ENCODE measurements around the gene SH3BP4.

SH3BP4 gene

DNA sequence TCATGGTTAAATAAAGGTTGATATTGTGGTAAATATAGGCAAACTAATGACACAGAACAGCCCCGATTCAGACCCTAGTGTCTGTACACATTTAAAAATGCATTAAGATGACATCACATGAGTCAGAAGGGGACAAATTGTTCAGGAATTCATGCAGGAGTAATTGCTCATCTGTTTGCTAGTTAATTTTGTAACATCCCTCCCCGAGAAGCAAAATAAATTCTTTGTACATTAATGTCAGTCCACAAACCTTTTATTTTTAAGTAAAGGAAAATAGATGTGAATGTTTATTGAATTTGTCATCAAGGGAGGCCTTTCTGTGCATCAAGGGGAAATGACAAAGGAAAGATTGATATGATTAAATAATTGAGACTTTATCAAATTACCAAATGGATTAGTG is 69.9 kb downstream of the SH3BP4 start:
- peaks cover 12% of the 10 kb centered on the region; the same call in 1 of the 2 replicates for H3K4me1 ChIP-seq (ENCODE audit: insufficient read depth, low read length)
- H3K27ac ChIP-seq (ENCODE audit: low read length): no peak overlapping the region
- no peak overlapping the region for H3K9ac ChIP-seq (ENCODE audit: low read depth, low read length)
- no peaks in the 10 kb centered on the region for H3K9me3 ChIP-seq (ENCODE audit: insufficient read depth, low read depth, low read length)
- H3K36me3 ChIP-seq (ENCODE audit: insufficient read depth, low read depth, low read length): no peaks in the 10 kb centered on the region
- H3K27me3 ChIP-seq (ENCODE audit: insufficient read depth, low read length): no peaks in the 10 kb centered on the region
- no peak overlapping the region for H3K4me3 ChIP-seq (ENCODE audit: low read length)

DNA sequence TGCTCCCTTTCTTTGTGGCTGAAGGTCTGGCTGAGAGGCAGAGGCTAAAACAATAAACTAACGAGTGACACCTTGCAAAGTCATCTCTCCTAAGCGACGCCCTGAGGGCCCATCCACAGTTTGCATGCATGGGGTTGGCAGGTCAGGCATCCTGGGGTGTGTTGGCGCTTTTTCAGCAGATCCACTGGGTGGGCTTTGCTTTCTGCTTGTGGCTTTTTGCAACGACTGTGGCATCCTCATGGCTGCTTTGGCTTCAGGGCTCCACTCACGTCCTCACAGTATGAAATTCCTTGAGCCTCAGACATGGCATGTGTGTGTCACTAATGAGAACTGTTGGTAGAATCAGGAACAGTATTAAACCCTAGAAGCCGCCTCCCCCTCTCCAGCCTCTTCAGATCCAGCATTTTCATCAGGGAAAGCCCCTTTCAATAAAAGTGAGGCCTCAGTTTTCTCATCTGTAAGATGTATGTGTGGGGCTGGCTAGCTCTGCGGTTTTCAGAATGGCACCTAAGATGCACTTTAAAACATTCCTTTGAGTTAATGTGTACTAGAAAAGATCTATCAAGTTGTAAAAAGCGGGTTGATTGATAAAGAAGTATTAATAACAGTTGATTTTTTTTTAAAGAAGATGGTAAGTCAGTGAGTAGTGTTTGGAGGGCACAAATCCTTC is 72.5 kb downstream of the SH3BP4 start:
- H3K36me3 ChIP-seq (ENCODE audit: insufficient read depth, low read depth, low read length): no peaks in the 10 kb centered on the region
- no peak overlapping the region for H3K27ac ChIP-seq (ENCODE audit: low read length)
- no peak overlapping the region for H3K4me3 ChIP-seq (ENCODE audit: low read length)
- H3K4me1 ChIP-seq (ENCODE audit: insufficient read depth, low read length): peaks cover 12% of the 10 kb centered on the region; the same call in 1 of the 2 replicates
- no peak overlapping the region for H3K9ac ChIP-seq (ENCODE audit: low read depth, low read length)
- no peaks in the 10 kb centered on the region for H3K9me3 ChIP-seq (ENCODE audit: insufficient read depth, low read depth, low read length)
- H3K27me3 ChIP-seq (ENCODE audit: insufficient read depth, low read length): no peaks in the 10 kb centered on the region

DNA sequence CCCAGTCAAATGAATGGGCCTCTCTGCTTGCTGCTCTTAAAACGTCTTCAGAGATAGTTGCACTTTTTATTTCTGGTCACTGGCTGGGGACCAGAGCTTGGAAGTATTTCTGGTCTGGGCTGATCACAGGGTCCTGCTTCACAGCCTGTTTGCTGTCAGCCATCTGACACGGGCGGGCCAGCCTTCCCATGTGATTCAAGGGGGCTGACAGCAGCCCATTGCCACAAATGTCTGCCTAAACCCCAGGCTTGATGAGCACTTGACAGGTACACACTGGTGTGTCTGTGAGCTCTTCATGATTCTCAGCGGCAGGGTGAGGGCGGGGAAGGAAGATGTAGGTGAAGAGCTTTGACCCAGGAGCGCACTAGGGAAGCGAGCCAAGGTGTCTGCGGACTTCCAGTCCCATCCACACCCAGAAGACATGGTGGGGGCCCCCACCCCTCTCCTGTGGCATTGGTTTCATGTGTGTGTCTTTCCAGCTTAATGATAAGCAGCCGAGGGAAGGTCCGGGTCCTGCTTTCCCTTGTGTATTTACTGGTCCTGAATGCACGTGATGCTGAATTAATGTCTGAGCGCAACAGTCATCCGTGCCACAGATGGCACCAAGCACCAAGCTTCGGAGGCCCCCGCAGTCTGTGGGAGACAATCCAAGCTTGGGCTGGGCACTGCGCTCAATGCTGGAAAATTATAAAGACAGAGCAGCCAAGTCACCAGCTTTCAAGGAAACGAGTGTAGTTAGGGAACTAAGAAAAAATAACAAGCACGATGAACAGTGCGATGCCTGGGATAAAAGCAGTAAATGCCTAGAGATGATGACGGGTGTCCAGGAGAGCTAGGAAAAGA is 73.3 kb downstream of the SH3BP4 start:
- peaks cover 12% of the 10 kb centered on the region; the same call in 1 of the 2 replicates for H3K4me1 ChIP-seq (ENCODE audit: insufficient read depth, low read length)
- H3K27me3 ChIP-seq (ENCODE audit: insufficient read depth, low read length): no peaks in the 10 kb centered on the region
- no peaks in the 10 kb centered on the region for H3K9me3 ChIP-seq (ENCODE audit: insufficient read depth, low read depth, low read length)
- H3K36me3 ChIP-seq (ENCODE audit: insufficient read depth, low read depth, low read length): no peaks in the 10 kb centered on the region
- no peak overlapping the region for H3K4me3 ChIP-seq (ENCODE audit: low read length)
- no peak overlapping the region for H3K27ac ChIP-seq (ENCODE audit: low read length)
- H3K9ac ChIP-seq (ENCODE audit: low read depth, low read length): no peak overlapping the region

DNA sequence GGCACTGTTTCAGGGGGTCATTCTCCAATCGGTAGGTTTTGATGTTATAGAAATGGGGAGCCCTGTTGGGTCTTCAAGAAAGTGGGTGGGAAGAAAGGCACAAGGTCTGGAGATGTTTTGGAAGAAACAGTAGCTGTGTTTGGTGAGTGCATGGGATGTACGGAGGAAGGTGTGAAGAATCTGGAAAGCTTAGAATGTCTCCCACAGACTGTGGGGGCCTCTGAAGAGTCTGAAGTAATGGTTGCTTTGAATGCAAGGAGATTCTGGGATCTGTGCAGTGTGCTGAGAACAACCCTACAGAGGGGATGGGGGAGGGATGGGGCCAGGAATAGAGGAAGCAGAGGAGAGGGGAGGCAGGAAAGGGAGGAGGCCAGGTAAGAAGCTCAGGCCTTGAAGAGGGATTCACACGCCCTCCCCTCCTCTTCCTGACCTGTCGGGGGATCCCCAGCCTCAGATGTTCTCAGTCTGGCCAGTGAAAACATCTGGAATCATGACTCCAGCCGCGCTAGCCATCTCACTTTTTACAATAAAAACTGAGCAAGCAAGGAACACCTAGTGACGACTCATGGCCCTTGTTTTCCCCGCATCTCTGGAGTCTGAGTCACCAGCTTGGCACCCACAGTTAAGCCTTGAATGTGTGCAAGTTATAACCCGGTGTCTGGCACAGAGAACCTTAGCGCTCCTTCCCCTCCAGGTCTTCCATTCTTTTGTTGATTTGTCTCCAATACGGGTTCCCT is 74.2 kb downstream of the SH3BP4 start:
- no peak overlapping the region for H3K4me3 ChIP-seq (ENCODE audit: low read length)
- no peaks in the 10 kb centered on the region for H3K27me3 ChIP-seq (ENCODE audit: insufficient read depth, low read length)
- no peak overlapping the region for H3K27ac ChIP-seq (ENCODE audit: low read length)
- no peak overlapping the region for H3K9ac ChIP-seq (ENCODE audit: low read depth, low read length)
- H3K9me3 ChIP-seq (ENCODE audit: insufficient read depth, low read depth, low read length): no peaks in the 10 kb centered on the region
- no peaks in the 10 kb centered on the region for H3K36me3 ChIP-seq (ENCODE audit: insufficient read depth, low read depth, low read length)
- H3K4me1 ChIP-seq (ENCODE audit: insufficient read depth, low read length): peaks cover 12% of the 10 kb centered on the region; the same call in 1 of the 2 replicates

DNA sequence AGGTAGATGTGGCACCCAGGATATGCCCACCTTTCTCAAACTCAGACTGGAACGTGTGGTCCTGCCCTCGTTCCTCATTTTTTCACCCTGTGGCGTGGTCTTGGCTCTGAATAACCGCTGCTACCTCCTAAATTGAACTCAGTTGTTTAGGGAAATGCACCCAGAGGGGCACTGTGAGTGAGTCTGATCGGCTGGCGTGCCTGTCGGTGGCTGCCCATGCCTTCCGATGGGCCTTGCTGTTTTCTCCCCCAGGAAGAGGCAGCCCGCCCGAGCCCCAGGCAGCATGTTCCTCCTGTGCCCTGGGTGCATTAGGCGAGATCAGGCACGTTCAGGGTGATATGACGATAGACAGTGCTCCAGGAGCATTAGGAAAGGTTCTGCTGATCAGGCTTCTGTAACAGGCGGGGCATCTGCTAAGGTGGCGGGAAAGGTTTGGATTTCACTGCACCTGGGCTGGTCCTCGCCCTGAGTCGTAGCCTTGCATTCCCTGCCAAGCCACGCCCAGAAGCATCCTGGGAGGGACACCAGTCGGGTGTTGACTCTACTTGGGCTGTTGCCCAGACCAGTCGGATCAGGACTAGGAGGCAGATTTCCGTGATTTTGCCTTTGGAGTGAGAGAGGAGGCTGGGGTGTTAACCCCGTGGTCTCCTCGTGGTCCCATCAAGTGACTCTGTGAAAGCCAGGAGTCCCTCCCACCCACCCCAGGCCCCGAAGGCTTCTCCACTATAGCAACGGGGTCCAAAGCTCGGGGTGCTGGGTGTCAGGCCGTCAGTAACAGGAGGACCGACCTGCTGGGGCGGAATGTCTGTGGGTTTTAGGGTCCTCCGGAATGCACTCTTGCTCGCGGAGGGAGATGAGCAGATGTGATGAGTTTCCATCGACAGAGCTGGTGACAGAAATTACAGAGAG is 75.1 kb downstream of the SH3BP4 start:
- Histone ChIP-seq H3K4me1 (ENCODE audit: insufficient read depth, low read length) (peaks cover 12% of the 10 kb centered on the region; the same call in 1 of the 2 replicates), H3K27ac (ENCODE audit: low read length) (no peak overlapping the region), H3K36me3 (ENCODE audit: insufficient read depth, low read depth, low read length) (no peaks in the 10 kb centered on the region), H3K4me3 (ENCODE audit: low read length) (no peak overlapping the region), H3K27me3 (ENCODE audit: insufficient read depth, low read length) (no peaks in the 10 kb centered on the region), H3K9ac (ENCODE audit: low read depth, low read length) (no peak overlapping the region), H3K9me3 (ENCODE audit: insufficient read depth, low read depth, low read length) (no peaks in the 10 kb centered on the region)

DNA sequence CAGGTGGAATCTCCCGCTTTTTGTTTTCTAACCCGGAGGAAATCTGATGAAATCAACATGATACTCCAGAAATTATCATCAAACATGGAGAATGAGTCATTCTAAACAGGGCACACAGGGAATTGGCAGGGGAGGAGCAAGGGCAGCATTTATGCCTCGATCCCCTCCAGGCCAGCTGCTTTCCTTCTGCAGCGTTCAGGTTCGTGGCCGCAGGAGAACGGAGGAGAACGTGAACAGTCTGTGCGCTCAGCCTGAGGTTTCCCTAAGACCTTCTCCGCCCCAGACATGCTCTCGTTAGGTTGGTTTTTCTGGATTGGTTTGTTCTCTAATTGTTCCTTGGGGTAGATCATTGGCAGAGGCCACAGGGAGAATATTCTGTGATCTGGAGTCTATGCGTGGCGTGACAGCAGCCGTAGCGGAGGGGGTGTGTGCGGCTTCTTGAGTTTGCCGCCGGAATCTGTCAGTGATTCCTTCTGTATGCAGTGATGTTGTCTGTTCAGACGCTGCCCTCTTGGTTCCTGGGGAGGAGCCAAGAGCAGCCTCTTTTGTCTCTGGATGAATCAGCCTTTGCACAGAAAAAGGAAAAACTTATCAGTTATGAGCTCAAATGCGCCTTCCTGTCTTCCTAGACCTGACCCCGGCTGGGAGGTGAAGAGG is 75.9 kb downstream of the SH3BP4 start:
- no peak overlapping the region for H3K4me3 ChIP-seq (ENCODE audit: low read length)
- no peaks in the 10 kb centered on the region for H3K27me3 ChIP-seq (ENCODE audit: insufficient read depth, low read length)
- H3K9ac ChIP-seq (ENCODE audit: low read depth, low read length): no peak overlapping the region
- no peaks in the 10 kb centered on the region for H3K9me3 ChIP-seq (ENCODE audit: insufficient read depth, low read depth, low read length)
- peaks cover 12% of the 10 kb centered on the region; the same call in 1 of the 2 replicates for H3K4me1 ChIP-seq (ENCODE audit: insufficient read depth, low read length)
- no peak overlapping the region for H3K27ac ChIP-seq (ENCODE audit: low read length)
- H3K36me3 ChIP-seq (ENCODE audit: insufficient read depth, low read depth, low read length): no peaks in the 10 kb centered on the region

DNA sequence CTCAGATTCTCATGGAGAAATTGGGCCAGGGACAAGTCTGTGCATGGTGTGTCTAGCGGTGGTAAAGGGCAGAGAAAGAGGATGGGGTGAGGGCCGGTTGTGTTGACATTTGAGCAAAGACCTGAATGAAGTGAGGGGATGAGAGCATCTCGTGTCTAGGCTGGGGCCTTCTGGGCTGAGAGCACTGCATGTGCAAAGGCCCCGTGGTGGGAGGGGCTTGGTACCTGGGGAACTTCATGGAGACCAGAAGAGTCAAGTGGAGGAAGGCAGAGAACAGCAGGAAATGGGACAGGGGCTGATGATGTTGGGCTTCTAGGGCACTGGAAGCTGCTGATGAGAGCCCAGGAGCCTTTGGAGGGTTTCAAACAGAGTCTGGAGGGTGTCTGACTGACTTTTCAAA is 76.8 kb downstream of the SH3BP4 start:
- Histone ChIP-seq H3K4me1 (ENCODE audit: insufficient read depth, low read length) (peaks cover 12% of the 10 kb centered on the region; the same call in 1 of the 2 replicates), H3K27ac (ENCODE audit: low read length) (no peak overlapping the region), H3K27me3 (ENCODE audit: insufficient read depth, low read length) (no peaks in the 10 kb centered on the region), H3K9ac (ENCODE audit: low read depth, low read length) (no peak overlapping the region), H3K36me3 (ENCODE audit: insufficient read depth, low read depth, low read length) (no peaks in the 10 kb centered on the region), H3K9me3 (ENCODE audit: insufficient read depth, low read depth, low read length) (no peaks in the 10 kb centered on the region), H3K4me3 (ENCODE audit: low read length) (no peak overlapping the region)

DNA sequence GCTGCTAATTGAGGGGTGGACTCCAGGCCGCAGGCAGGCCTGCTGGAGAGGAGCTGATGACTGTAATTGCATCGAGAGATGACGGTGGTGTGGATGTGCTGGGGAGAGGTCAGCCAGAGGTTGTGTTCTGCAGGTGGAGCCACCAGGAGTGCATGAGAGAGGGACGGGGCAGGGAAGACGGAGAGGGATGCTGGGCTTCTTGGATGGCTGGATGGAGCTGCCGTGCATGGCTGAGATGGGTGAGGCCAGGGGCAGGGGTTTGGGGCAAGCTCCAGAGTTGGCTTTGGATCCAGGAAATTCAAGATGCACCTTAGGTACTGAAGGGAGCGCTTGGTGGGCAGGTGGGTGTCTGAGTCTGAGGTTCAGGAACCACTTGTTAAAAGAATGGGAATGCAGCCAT is 77.2 kb downstream of the SH3BP4 start:
- Histone ChIP-seq H3K4me1 (ENCODE audit: insufficient read depth, low read length) (peaks cover 8% of the 10 kb centered on the region; the same call in 1 of the 2 replicates), H3K36me3 (ENCODE audit: insufficient read depth, low read depth, low read length) (no peaks in the 10 kb centered on the region)

DNA sequence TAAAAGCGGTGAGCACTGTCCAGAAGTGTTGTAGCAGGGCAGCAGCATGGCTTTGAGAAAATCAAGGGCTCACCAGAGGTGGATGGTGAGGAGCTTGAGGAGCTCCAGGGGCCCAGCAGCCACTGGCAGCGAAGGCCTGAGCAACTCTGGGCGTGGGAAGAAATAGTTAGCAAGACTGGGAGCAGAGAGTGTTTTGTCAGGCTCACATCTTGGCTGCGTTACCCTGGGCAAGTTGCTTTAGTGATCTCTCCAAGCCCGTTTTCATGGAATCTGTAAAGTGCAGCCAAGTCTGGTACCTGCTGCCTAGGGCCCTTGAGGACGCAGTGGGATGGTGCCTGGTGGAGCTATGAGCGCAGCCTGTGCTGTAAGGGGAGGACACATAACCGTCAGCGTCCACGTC is 78.3 kb downstream of the SH3BP4 start:
- Histone ChIP-seq H3K9me3 (ENCODE audit: insufficient read depth, low read depth, low read length) (no peaks in the 10 kb centered on the region), H3K27me3 (ENCODE audit: insufficient read depth, low read length) (no peaks in the 10 kb centered on the region), H3K4me3 (ENCODE audit: low read length) (no peak overlapping the region), H3K9ac (ENCODE audit: low read depth, low read length) (no peak overlapping the region), H3K4me1 (ENCODE audit: insufficient read depth, low read length) (peaks cover 3% of the 10 kb centered on the region; the same call in 1 of the 2 replicates), H3K27ac (ENCODE audit: low read length) (no peak overlapping the region), H3K36me3 (ENCODE audit: insufficient read depth, low read depth, low read length) (peaks cover 8% of the 10 kb centered on the region; the same call in 1 of the 2 replicates)

More for the DNA sequence above, 77.2 kb downstream of the SH3BP4 start:
- H3K9ac ChIP-seq (ENCODE audit: low read depth, low read length): no peak overlapping the region
- H3K27ac ChIP-seq (ENCODE audit: low read length): no peak overlapping the region
- no peak overlapping the region for H3K4me3 ChIP-seq (ENCODE audit: low read length)
- H3K9me3 ChIP-seq (ENCODE audit: insufficient read depth, low read depth, low read length): no peaks in the 10 kb centered on the region
- no peaks in the 10 kb centered on the region for H3K27me3 ChIP-seq (ENCODE audit: insufficient read depth, low read length)

DNA sequence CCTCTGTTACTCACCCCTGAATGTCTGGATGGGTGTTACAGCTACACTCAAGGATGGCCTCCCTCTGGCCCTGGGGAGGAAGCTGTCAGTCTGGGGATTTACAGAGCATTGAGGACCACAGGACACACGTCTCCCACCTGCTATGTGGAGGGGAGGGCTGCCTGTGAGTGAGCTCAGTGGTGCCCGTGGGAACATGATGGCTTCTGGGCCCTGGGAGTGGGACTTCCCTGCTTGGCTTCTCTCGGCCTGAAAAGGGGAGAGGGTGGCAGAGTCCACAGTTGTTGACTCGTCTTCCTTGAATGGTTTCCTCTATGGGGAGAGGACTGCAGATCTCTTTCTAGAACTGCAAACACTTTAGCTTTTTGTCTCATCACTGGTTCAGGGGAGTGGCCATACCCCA is 79.1 kb downstream of the SH3BP4 start:
- Histone ChIP-seq H3K4me1 (ENCODE audit: insufficient read depth, low read length) (peaks cover 3% of the 10 kb centered on the region; the same call in 1 of the 2 replicates), H3K36me3 (ENCODE audit: insufficient read depth, low read depth, low read length) (peaks cover 15% of the 10 kb centered on the region; the same call in 1 of the 2 replicates), H3K4me3 (ENCODE audit: low read length) (no peak overlapping the region), H3K9me3 (ENCODE audit: insufficient read depth, low read depth, low read length) (no peaks in the 10 kb centered on the region), H3K27me3 (ENCODE audit: insufficient read depth, low read length) (no peaks in the 10 kb centered on the region), H3K9ac (ENCODE audit: low read depth, low read length) (no peak overlapping the region), H3K27ac (ENCODE audit: low read length) (no peak overlapping the region)

Data from iPS-20b (cell line).